ENCODE results near the gene RNF166. TPM values are rescaled to one million over a fixed set of nuclear protein-coding genes. Genes with fewer than 3 reads are reported as not detected.

The RNF166 gene
- total and polyA plus RNA-seq, 2 of the 13 experiments (the other 11 are each of a cell fraction or from before 2014, with no cell fraction given), result 21.4 to 23.0 TPM

DNA sequence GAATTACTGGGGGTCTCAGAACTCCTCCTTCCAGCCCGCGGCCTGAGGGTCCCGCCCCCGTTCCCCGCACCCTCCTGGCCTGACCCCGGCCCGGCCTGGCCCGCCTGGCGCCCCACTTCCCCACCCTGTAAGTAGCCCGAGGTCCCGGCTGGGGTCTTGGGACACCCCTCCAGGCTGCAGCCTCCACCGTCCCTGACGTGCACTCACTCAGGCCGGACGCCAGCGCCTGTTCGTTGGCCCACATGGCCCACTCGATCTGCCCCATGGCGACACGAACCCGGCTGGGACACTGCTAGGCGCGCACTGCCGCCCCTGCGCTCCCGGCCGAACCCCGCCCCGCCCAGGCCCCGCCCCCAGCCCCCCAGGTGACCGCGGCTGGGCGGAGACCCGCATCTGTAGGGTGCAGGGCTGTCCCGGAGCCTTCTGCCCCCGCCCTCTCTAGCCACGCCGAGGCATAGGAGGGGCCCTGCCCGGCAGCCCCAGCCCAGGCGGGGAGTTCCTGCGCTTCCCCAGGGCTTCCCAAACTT lies 55.4 kb downstream of the RNF166 start, which contains the start of gene CYBA (continued):
- TF ChIP-seq, protein P1, sequence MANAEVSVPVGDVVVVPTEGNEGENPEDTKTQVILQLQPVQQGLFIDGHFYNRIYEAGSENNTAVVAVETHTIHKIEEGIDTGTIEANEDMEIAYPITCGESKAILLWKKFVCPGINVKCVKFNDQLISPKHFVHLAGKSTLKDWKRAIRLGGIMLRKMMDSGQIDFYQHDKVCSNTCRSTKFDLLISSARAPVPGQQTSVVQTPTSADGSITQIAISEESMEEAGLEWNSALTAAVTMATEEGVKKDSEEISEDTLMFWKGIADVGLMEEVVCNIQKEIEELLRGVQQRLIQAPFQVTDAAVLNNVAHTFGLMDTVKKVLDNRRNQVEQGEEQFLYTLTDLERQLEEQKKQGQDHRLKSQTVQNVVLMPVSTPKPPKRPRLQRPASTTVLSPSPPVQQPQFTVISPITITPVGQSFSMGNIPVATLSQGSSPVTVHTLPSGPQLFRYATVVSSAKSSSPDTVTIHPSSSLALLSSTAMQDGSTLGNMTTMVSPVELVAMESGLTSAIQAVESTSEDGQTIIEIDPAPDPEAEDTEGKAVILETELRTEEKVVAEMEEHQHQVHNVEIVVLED (CRISPR knock-in tag; IDR thresholded peaks at IDR 0.05; ENCODE audit: borderline replicate concordance), result 0 out of 2 replicates have a peak, but pooled peaks have one; percentile 2
- TF ChIP-seq EEA1 (CRISPR knock-in tag; IDR thresholded peaks at IDR 0.05; ENCODE audit: borderline replicate concordance) (no peak), ZNF484 (CRISPR knock-in tag; IDR thresholded peaks at IDR 0.05; ENCODE audit: borderline replicate concordance, low read depth) (no peak), SNAPC5 (CRISPR knock-in tag; IDR thresholded peaks at IDR 0.05; ENCODE audit: borderline replicate concordance) (no peak; the same call in 1 of the 2 replicates), HDAC2 (CRISPR knock-in tag; IDR thresholded peaks at IDR 0.05) (no peak), ZNF589 (CRISPR knock-in tag; conservative IDR thresholded peaks at IDR 0.05) (no peak), ZNF143 (CRISPR knock-in tag; IDR thresholded peaks at IDR 0.05) (no peak), ZNF207 (IDR thresholded peaks at IDR 0.05; ENCODE audit: borderline replicate concordance) (no peak), CEBPG (CRISPR knock-in tag; IDR thresholded peaks at IDR 0.05) (no peak), ZUFSP (CRISPR knock-in tag; IDR thresholded peaks at IDR 0.05; ENCODE audit: borderline replicate concordance) (no peak), GATAD2A (CRISPR knock-in tag; IDR thresholded peaks at IDR 0.05) (no peak), TP53 (CRISPR knock-in tag; conservative IDR thresholded peaks at IDR 0.05) (no peak), ZNF639 (CRISPR knock-in tag; conservative IDR thresholded peaks at IDR 0.05) (no peak), NCOA2 (CRISPR knock-in tag; IDR thresholded peaks at IDR 0.05) (no peak), ZNF20 (CRISPR knock-in tag; IDR thresholded peaks at IDR 0.05) (no peak), DZIP1 (CRISPR knock-in tag; IDR thresholded peaks at IDR 0.05) (peak; percentile 87), ZSCAN9 (CRISPR knock-in tag; IDR thresholded peaks at IDR 0.05; ENCODE audit: borderline replicate concordance) (peak; percentile 21; the same call in 1 of the 2 replicates), NRL (CRISPR knock-in tag; IDR thresholded peaks at IDR 0.05; ENCODE audit: borderline replicate concordance) (no peak; the same call in 1 of the 2 replicates)
- TF ChIP-seq, protein P2, sequence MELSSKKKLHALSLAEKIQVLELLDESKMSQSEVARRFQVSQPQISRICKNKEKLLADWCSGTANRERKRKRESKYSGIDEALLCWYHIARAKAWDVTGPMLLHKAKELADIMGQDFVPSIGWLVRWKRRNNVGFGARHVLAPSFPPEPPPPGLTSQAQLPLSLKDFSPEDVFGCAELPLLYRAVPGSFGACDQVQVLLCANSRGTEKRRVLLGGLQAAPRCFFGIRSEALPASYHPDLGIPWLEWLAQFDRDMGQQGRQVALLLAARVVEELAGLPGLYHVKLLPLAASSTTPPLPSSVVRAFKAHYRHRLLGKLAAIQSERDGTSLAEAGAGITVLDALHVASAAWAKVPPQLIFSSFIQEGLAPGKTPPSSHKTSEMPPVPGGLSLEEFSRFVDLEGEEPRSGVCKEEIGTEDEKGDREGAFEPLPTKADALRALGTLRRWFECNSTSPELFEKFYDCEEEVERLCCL (CRISPR knock-in tag; IDR thresholded peaks at IDR 0.05; ENCODE audit: borderline replicate concordance), result peak; percentile 54; the same call in 1 of the 2 replicates
